Naive thymus-derived CD4-positive, alpha-beta T cell (primary cell): ENCODE data around the gene GLI3. TPM values are rescaled to one million over a fixed set of nuclear protein-coding genes. Genes with fewer than 3 reads are reported as not detected.

ENCODE experiments used
- ATAC-seq: fragments of 150-1000 bp; cut with Tn5 transposase; 2 replicates; pipeline ENCODE4 v1.10.0; 2021; ENCODE audit warnings: mild to moderate bottlenecking, moderate library complexity
- CTCF ChIA-PET: fragments of 350-600 bp; sonication (Branson Sonifier 250); formaldehyde crosslinking; loops from one replicate; lab custom pipeline; 2021; ENCODE audit warnings: antibody characterized with exemption; lab: Charles Lee
- POLR2A ChIA-PET: fragments of 350-600 bp; sonication (Branson Sonifier 250); formaldehyde crosslinking; loops from one replicate; lab custom pipeline; 2021; ENCODE audit warnings: antibody characterized with exemption, inconsistent platforms; lab: Charles Lee
- DNase-seq, 9 donors: peaks; one replicate each; pipeline versions ENCODE4 v3.0.0 to v3.0.0-alpha.2; 2020 to 2022; ENCODE audit warnings: mixed read lengths in 1 of 9
- H3K27ac ChIP-seq: one replicate; pipeline ENCODE4 v1.7.0; 2013; ENCODE audit warnings: mild to moderate bottlenecking, low read depth, low read length, moderate library complexity
- H3K27me3 ChIP-seq, 2 donors: one replicate each; pipeline ENCODE4 v1.7.0; 2013; ENCODE audit warnings: low read length in 2 of 2, mild to moderate bottlenecking in 2 of 2, moderate library complexity in 2 of 2; ENCODE audit not compliant: control insufficient read depth in 2 of 2, insufficient read depth in 2 of 2
- H3K36me3 ChIP-seq, 3 experiments: 1 replicate in 2 of 3; 2 replicates in 1 of 3; pipeline ENCODE4 v1.7.0; 2013; ENCODE audit warnings: low read length in 3 of 3, mild to moderate bottlenecking in 3 of 3, moderate library complexity in 1 of 3; ENCODE audit not compliant: insufficient read depth in 3 of 3, control insufficient read depth in 2 of 3
- H3K4me1 ChIP-seq, 2 donors: one replicate each; pipeline ENCODE4 v1.7.0; 2013; ENCODE audit warnings: low read length in 2 of 2, mild to moderate bottlenecking in 2 of 2, moderate library complexity in 1 of 2; ENCODE audit not compliant: control insufficient read depth in 2 of 2, insufficient read depth in 2 of 2
- H3K4me3 ChIP-seq: 2 replicates; pipeline ENCODE4 v1.7.0; 2013; ENCODE audit warnings: mild to moderate bottlenecking, low read length
- H3K9me3 ChIP-seq, 3 experiments: 1 replicate in 2 of 3; 2 replicates in 1 of 3; pipeline ENCODE4 v1.7.0; 2013; ENCODE audit warnings: low read length in 3 of 3; ENCODE audit not compliant: control insufficient read depth in 2 of 3
- H3K27ac Mint-ChIP-seq, 9 donors: one replicate each; pipeline ENCODE4 v1.8.0; 2020 to 2022; ENCODE audit warnings: mixed read lengths in 9 of 9, mild to moderate bottlenecking in 8 of 9, moderate library complexity in 5 of 9, inconsistent platforms in 2 of 9
- H3K27me3 Mint-ChIP-seq, 5 donors: one replicate each; pipeline ENCODE4 v1.8.0; 2021 to 2022; ENCODE audit warnings: mixed read lengths in 5 of 5, mild to moderate bottlenecking in 1 of 5
- H3K36me3 Mint-ChIP-seq, 5 donors: one replicate each; pipeline ENCODE4 v1.8.0; 2020 to 2022; ENCODE audit warnings: mixed read lengths in 5 of 5, mild to moderate bottlenecking in 3 of 5, inconsistent platforms in 1 of 5
- H3K4me1 Mint-ChIP-seq, 7 donors: one replicate each; pipeline ENCODE4 v1.8.0; 2020 to 2022; ENCODE audit warnings: mixed read lengths in 7 of 7, mild to moderate bottlenecking in 3 of 7, inconsistent platforms in 1 of 7
- H3K4me3 Mint-ChIP-seq, 10 donors: one replicate each; pipeline ENCODE4 v1.8.0; 2020 to 2022; ENCODE audit warnings: mild to moderate bottlenecking in 10 of 10, mixed read lengths in 10 of 10, moderate library complexity in 6 of 10, inconsistent platforms in 2 of 10
- H3K9me3 Mint-ChIP-seq, 11 donors: one replicate each; pipeline ENCODE4 v1.8.0; 2020 to 2022; ENCODE audit warnings: mixed read lengths in 11 of 11, mild to moderate bottlenecking in 4 of 11, inconsistent platforms in 1 of 11, moderate library complexity in 1 of 11
- intact Hi-C, 2 donors: fragments of 100-400 bp; cut with micrococcal nuclease; formaldehyde crosslinking; loops; one replicate each; pipeline ENCODE4 v1.15.1; 2023
- polyA plus RNA-seq, 2 donors: library from polyadenylated mRNA; unstranded; fragments of 300-500 nt; fragmentation: Illumina TruSeq; gene quantifications; one replicate each; pipeline ENCODE4 v1.2.3, GENCODE V29; 2021
- total RNA-seq, 6 experiments: library from RNA in 5 of 6; stranded (reverse) in 5 of 6; gene quantifications; 1 replicate in 5 of 6; 2 replicates in 1 of 6; pipeline ENCODE4 v1.2.3 and lab custom pipeline; 2021 to 2026

Gene GLI3
- total and polyA plus RNA-seq, 7 experiments from 2014 or later = 0.32 to 0.95 (median 0.54) TPM; not detected in 4

- no peak for ATAC-seq
- peaks cover 0 to 11% (median 10%) of the 10 kb centered on the region in 5 donors for H3K27me3 Mint-ChIP-seq
Measured at GRCh38 chr7:42035210-42035609, 201.8 kb downstream of the GLI3 start.

GRCh38 chr7:42033480-42033879 lies 203.5 kb downstream of the GLI3 start:
- ChIA-PET POLR2A (no interaction called here), CTCF (no interaction called here)
- no peak for DNase-seq
- Histone ChIP-seq H3K4me3 (no peak overlapping the region), H3K9me3 (no peaks in the 10 kb centered on the region), H3K36me3 (no peaks in the 10 kb centered on the region), H3K4me1 (no peaks in the 10 kb centered on the region), H3K27me3 (no peaks in the 10 kb centered on the region), H3K27ac (no peak overlapping the region)
- H3K4me3 Mint-ChIP-seq = no peak overlapping the region
- ATAC-seq = no peak
- no peaks in the 10 kb centered on the region for H3K4me1 Mint-ChIP-seq
- peaks cover 0 to 10% (median 7%) of the 10 kb centered on the region in 5 donors for H3K27me3 Mint-ChIP-seq
- intact Hi-C loops = no loop called here
- no peaks in the 10 kb centered on the region for H3K36me3 Mint-ChIP-seq
- H3K27ac Mint-ChIP-seq = no peak overlapping the region
- peaks cover 0 to 3% (median 0%) of the 10 kb centered on the region in 11 donors for H3K9me3 Mint-ChIP-seq

More at GRCh38 chr7:42035210-42035609, 201.8 kb downstream of the GLI3 start:
- intact Hi-C loops = no loop called here
- POLR2A ChIA-PET = no interaction called here
- Histone ChIP-seq H3K9me3 (no peaks in the 10 kb centered on the region), H3K27ac (no peak overlapping the region), H3K27me3 (no peaks in the 10 kb centered on the region), H3K4me1 (no peaks in the 10 kb centered on the region), H3K36me3 (no peaks in the 10 kb centered on the region), H3K4me3 (no peak overlapping the region)
- no peaks in the 10 kb centered on the region for H3K4me1 Mint-ChIP-seq
- no peak overlapping the region for H3K27ac Mint-ChIP-seq
- H3K4me3 Mint-ChIP-seq = no peak overlapping the region
- CTCF ChIA-PET = no interaction called here
- no peaks in the 10 kb centered on the region for H3K9me3 Mint-ChIP-seq
- H3K36me3 Mint-ChIP-seq = no peaks in the 10 kb centered on the region
- no peak for DNase-seq

- ATAC-seq (no peak), DNase-seq (no peak)
- POLR2A ChIA-PET = no interaction called here
- Histone ChIP-seq H3K4me3 (no peak overlapping the region), H3K4me1 (no peaks in the 10 kb centered on the region), H3K27me3 (no peaks in the 10 kb centered on the region), H3K36me3 (no peaks in the 10 kb centered on the region), H3K27ac (no peak overlapping the region), H3K9me3 (no peaks in the 10 kb centered on the region)
- peaks cover 0 to 3% (median 0%) of the 10 kb centered on the region in 11 donors for H3K9me3 Mint-ChIP-seq
- H3K4me3 Mint-ChIP-seq = no peak overlapping the region
- no peaks in the 10 kb centered on the region for H3K4me1 Mint-ChIP-seq
- CTCF ChIA-PET = no interaction called here
- H3K36me3 Mint-ChIP-seq = no peaks in the 10 kb centered on the region
- H3K27me3 Mint-ChIP-seq = peaks cover 0 to 15% (median 3%) of the 10 kb centered on the region in 5 donors
- H3K27ac Mint-ChIP-seq = no peak overlapping the region
- intact Hi-C loops = no loop called here
Measured at GRCh38 chr7:42029405-42029804, 207.6 kb downstream of the GLI3 start.

- no peak overlapping the region for H3K27ac Mint-ChIP-seq
- intact Hi-C loops = no loop called here
Measured at GRCh38 chr7:42027521-42027920, 209.5 kb downstream of the GLI3 start.

GRCh38 chr7:42026622-42027197 lies 210.3 kb downstream of the GLI3 start:
- ChIA-PET POLR2A (no interaction called here), CTCF (no interaction called here)
- Mint-ChIP-seq H3K36me3 (no peaks in the 10 kb centered on the region), H3K27ac (no peak overlapping the region), H3K4me3 (no peak overlapping the region), H3K27me3 (peaks cover 0 to 15% (median 3%) of the 10 kb centered on the region in 5 donors), H3K4me1 (no peaks in the 10 kb centered on the region), H3K9me3 (peaks cover 0 to 3% (median 0%) of the 10 kb centered on the region in 11 donors)
- Histone ChIP-seq H3K27ac (no peak overlapping the region), H3K9me3 (no peaks in the 10 kb centered on the region), H3K27me3 (no peaks in the 10 kb centered on the region), H3K36me3 (no peaks in the 10 kb centered on the region), H3K4me3 (no peak overlapping the region), H3K4me1 (no peaks in the 10 kb centered on the region)
- intact Hi-C loops = no loop called here
- DNase-seq (no peak), ATAC-seq (no peak)

More at GRCh38 chr7:42027521-42027920, 209.5 kb downstream of the GLI3 start:
- Histone ChIP-seq H3K9me3 (no peaks in the 10 kb centered on the region), H3K4me3 (no peak overlapping the region), H3K27me3 (no peaks in the 10 kb centered on the region), H3K36me3 (no peaks in the 10 kb centered on the region), H3K27ac (no peak overlapping the region), H3K4me1 (no peaks in the 10 kb centered on the region)
- Mint-ChIP-seq H3K9me3 (peaks cover 0 to 3% (median 0%) of the 10 kb centered on the region in 11 donors), H3K27me3 (peaks cover 0 to 15% (median 3%) of the 10 kb centered on the region in 5 donors), H3K4me3 (no peak overlapping the region), H3K36me3 (no peaks in the 10 kb centered on the region), H3K4me1 (no peaks in the 10 kb centered on the region)
- ChIA-PET POLR2A (no interaction called here), CTCF (no interaction called here)
- DNase-seq = no peak
- ATAC-seq = no peak

- H3K27ac Mint-ChIP-seq = no peak overlapping the region
- no peak for ATAC-seq
- CTCF ChIA-PET = no interaction called here
Measured at GRCh38 chr7:42025635-42026375, 211.2 kb downstream of the GLI3 start.

More at GRCh38 chr7:42025635-42026375, 211.2 kb downstream of the GLI3 start:
- no peak for DNase-seq
- Histone ChIP-seq H3K27ac (no peak overlapping the region), H3K4me3 (no peak overlapping the region), H3K4me1 (no peaks in the 10 kb centered on the region), H3K9me3 (no peaks in the 10 kb centered on the region), H3K36me3 (no peaks in the 10 kb centered on the region), H3K27me3 (no peaks in the 10 kb centered on the region)
- POLR2A ChIA-PET = no interaction called here
- peaks cover 0 to 3% (median 0%) of the 10 kb centered on the region in 11 donors for H3K9me3 Mint-ChIP-seq
- no peaks in the 10 kb centered on the region for H3K36me3 Mint-ChIP-seq
- no peak overlapping the region for H3K4me3 Mint-ChIP-seq
- H3K4me1 Mint-ChIP-seq = no peaks in the 10 kb centered on the region
- intact Hi-C loops = no loop called here
- peaks cover 0 to 15% (median 0%) of the 10 kb centered on the region in 5 donors for H3K27me3 Mint-ChIP-seq
